Measurements from ENCODE around the gene TRPM5. TPM values are rescaled to one million over a fixed set of nuclear protein-coding genes. Genes with fewer than 3 reads are reported as not detected.

Gene TRPM5
- total and polyA plus RNA-seq, 2 donors (not counting 1 experiment from before 2014, with no cell fraction given), result 0.03 TPM; not detected in 1

DNA sequence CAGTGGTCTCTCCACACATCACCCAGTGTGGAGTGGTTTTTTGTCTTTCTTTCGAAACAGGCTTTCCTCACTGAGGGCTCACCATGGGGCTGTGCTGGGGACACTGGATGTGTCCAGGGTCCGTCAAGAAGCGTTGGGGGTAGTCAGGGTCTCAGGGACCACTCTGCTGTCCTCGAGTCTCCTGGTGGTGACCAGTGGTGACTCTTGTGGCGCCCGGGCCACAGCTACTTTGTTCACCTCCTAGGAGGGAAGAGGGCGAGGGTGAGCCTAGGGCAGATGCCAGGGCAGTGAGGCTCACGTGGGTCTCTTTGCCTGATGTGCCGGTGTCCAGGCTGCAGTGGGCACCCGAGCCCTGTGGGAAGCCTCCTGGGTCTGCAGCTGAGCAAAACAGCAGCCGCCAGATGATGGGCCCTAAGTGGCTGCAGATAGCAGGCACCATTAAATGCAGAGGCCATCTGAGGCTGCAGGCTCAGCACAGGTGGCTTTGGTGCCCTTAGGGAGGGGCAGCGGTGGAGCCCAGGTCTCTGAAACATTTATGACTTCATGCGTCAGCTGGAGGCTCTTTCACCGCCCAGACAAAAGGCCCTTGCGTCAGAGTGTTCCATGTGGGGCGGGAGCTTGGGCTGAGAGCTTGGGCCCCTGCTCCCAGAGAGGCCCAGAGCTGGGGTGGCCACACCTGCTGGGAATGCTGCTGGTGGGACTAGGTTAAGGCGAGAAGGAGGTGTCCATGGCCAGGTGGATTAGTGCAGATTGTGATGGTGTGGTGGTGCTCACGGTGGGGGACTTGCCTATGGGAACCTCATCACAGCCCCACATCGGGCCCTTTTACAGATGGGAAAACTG lies 30.0 kb upstream of the TRPM5 start:
- Mint-ChIP-seq H3K27ac (no peak overlapping the region), H3K9me3 (ENCODE audit: insufficient read depth) (peaks cover 2% of the 10 kb centered on the region), H3K4me3 (no peak overlapping the region), H3K27me3 (no peaks in the 10 kb centered on the region), H3K4me1 (peaks cover 4% of the 10 kb centered on the region)
- Histone ChIP-seq H2AFZ (ENCODE audit: insufficient read depth, low read depth, low read length, poor library complexity, severe bottlenecking) (no peak overlapping the region), H3K4me1 (ENCODE audit: control insufficient read depth in 2 of 2, insufficient read depth in 2 of 2, low read length in 2 of 2) (no peaks in the 10 kb centered on the region), H3K27me3 (replicated peaks in 1 of 4; ENCODE audit: control extremely low read depth in 1 of 4, control insufficient read depth in 3 of 4, insufficient read depth in 4 of 4, low read length in 3 of 4) (no peaks in the 10 kb centered on the region), H3K4me2 (replicated peaks; ENCODE audit: low read depth, low read length, poor library complexity, severe bottlenecking) (no peak overlapping the region), H3K79me2 (ENCODE audit: control insufficient read depth, insufficient read depth, low read length) (peaks cover 31% of the 10 kb centered on the region), H3K27ac (ENCODE audit: low read length in 2 of 2) (no peak overlapping the region), H3K9ac (ENCODE audit: low read length) (no peak overlapping the region), H3K36me3 (replicated peaks in 1 of 2; ENCODE audit: control extremely low read depth in 1 of 2, control insufficient read depth in 1 of 2, extremely low read depth in 1 of 2, insufficient read depth in 2 of 2, low read length in 1 of 2) (peaks cover 0 to 2% of the 10 kb centered on the region in 2 experiments), H3K9me3 (ENCODE audit: control extremely low read depth in 1 of 3, control insufficient read depth in 2 of 3, insufficient read depth in 1 of 3, low read length in 2 of 3) (peaks cover 1 to 12% (median 11%) of the 10 kb centered on the region in 3 donors), H4K20me1 (ENCODE audit: control insufficient read depth, insufficient read depth, low read length, poor library complexity, severe bottlenecking) (peaks cover 49% of the 10 kb centered on the region), H3K4me3 (ENCODE audit: control extremely low read depth in 1 of 5, extremely low read depth in 1 of 5, insufficient read depth in 1 of 5, low read depth in 2 of 5, low read length in 4 of 5) (no peak overlapping the region)
- ATAC-seq (ENCODE audit: low read depth), result no peak
- intact Hi-C loops (cut with micrococcal nuclease), result no loop called here
- DNase-seq, result no peak
- WGBS (ENCODE audit: insufficient coverage), result 97% methylated on average over 19 of the region's 19 CpGs
- CTCF ChIA-PET, result no interaction called here
- TF ChIP-seq, protein P1, sequence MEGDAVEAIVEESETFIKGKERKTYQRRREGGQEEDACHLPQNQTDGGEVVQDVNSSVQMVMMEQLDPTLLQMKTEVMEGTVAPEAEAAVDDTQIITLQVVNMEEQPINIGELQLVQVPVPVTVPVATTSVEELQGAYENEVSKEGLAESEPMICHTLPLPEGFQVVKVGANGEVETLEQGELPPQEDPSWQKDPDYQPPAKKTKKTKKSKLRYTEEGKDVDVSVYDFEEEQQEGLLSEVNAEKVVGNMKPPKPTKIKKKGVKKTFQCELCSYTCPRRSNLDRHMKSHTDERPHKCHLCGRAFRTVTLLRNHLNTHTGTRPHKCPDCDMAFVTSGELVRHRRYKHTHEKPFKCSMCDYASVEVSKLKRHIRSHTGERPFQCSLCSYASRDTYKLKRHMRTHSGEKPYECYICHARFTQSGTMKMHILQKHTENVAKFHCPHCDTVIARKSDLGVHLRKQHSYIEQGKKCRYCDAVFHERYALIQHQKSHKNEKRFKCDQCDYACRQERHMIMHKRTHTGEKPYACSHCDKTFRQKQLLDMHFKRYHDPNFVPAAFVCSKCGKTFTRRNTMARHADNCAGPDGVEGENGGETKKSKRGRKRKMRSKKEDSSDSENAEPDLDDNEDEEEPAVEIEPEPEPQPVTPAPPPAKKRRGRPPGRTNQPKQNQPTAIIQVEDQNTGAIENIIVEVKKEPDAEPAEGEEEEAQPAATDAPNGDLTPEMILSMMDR (IDR thresholded peaks at IDR 0.05), result no peak
- TF ChIP-seq EZH2 (IDR thresholded peaks at IDR 0.05; ENCODE audit: borderline replicate concordance, insufficient read depth, low read depth, low read length, poor library complexity, severe bottlenecking), result no peak
- POLR2A ChIA-PET, result no interaction called here

DNA sequence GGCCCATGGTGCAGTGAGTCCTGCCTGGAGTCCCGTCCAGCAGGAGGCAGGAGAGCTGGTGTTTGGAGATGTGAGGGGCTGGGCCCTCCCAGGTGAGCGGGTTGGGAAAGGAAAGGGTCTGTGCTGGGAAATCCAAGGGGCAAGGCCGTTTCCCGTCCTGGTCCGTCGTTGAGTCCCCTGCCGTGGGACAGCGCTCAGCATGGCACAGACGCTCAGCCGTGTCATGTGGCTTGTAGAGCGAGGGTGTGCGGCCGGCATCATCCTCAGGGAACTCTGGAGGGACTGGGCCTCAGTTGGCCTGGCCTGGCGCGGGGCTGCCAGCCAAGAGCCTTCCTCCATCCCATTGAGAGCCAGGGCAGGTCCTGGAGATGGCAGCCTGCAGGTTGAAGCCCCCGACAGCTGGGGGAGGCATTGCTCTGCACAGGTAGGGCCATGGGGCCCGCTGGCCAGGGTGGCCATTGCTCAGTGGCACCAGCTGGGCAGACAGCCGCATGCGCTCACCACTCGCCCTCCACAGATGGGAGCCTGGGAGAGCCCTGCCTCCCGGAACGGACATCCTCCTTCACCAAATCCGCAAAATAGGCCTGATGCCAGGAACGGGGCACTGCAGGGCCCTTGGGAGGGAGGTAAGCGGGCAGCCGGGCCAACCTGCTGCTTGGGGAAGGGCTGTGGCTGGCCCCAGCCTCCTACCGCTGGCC lies 29.2 kb upstream of the TRPM5 start:
- peaks cover 2% of the 10 kb centered on the region for H3K9me3 Mint-ChIP-seq (ENCODE audit: insufficient read depth)
- Histone ChIP-seq H3K36me3 (replicated peaks in 1 of 2; ENCODE audit: control extremely low read depth in 1 of 2, control insufficient read depth in 1 of 2, extremely low read depth in 1 of 2, insufficient read depth in 2 of 2, low read length in 1 of 2) (peaks cover 0 to 2% of the 10 kb centered on the region in 2 experiments), H2AFZ (ENCODE audit: insufficient read depth, low read depth, low read length, poor library complexity, severe bottlenecking) (no peak overlapping the region), H3K27me3 (replicated peaks in 1 of 4; ENCODE audit: control extremely low read depth in 1 of 4, control insufficient read depth in 3 of 4, insufficient read depth in 4 of 4, low read length in 3 of 4) (no peaks in the 10 kb centered on the region), H4K20me1 (ENCODE audit: control insufficient read depth, insufficient read depth, low read length, poor library complexity, severe bottlenecking) (peaks cover 57% of the 10 kb centered on the region), H3K79me2 (ENCODE audit: control insufficient read depth, insufficient read depth, low read length) (peaks cover 35% of the 10 kb centered on the region), H3K9me3 (ENCODE audit: control extremely low read depth in 1 of 3, control insufficient read depth in 2 of 3, insufficient read depth in 1 of 3, low read length in 2 of 3) (peaks cover 1 to 5% (median 4%) of the 10 kb centered on the region in 3 donors), H3K4me1 (ENCODE audit: control insufficient read depth in 2 of 2, insufficient read depth in 2 of 2, low read length in 2 of 2) (no peaks in the 10 kb centered on the region), H3K9ac (ENCODE audit: low read length) (no peak overlapping the region), H3K4me2 (replicated peaks; ENCODE audit: low read depth, low read length, poor library complexity, severe bottlenecking) (no peak overlapping the region), H3K27ac (ENCODE audit: low read length in 2 of 2) (no peak overlapping the region), H3K4me3 (ENCODE audit: control extremely low read depth in 1 of 5, extremely low read depth in 1 of 5, insufficient read depth in 1 of 5, low read depth in 2 of 5, low read length in 4 of 5) (no peak overlapping the region)
- ChIA-PET POLR2A (no interaction called here), CTCF (no interaction called here)
- intact Hi-C loops (cut with micrococcal nuclease), result no loop called here
- no peak overlapping the region for H3K27ac Mint-ChIP-seq
- 95% methylated on average over 21 of the region's 27 CpGs for WGBS (ENCODE audit: insufficient coverage)
- ATAC-seq (ENCODE audit: low read depth) (no peak), DNase-seq (no peak)
- no peak overlapping the region for H3K4me3 Mint-ChIP-seq
- H3K4me1 Mint-ChIP-seq, result peaks cover 10% of the 10 kb centered on the region
- no peak for TF ChIP-seq EZH2 (IDR thresholded peaks at IDR 0.05; ENCODE audit: borderline replicate concordance, insufficient read depth, low read depth, low read length, poor library complexity, severe bottlenecking)
- TF ChIP-seq, protein P1 (IDR thresholded peaks at IDR 0.05), result no peak
- H3K27me3 Mint-ChIP-seq, result no peaks in the 10 kb centered on the region
